ENCODE results near the gene BAD.

Gene BAD

DNA sequence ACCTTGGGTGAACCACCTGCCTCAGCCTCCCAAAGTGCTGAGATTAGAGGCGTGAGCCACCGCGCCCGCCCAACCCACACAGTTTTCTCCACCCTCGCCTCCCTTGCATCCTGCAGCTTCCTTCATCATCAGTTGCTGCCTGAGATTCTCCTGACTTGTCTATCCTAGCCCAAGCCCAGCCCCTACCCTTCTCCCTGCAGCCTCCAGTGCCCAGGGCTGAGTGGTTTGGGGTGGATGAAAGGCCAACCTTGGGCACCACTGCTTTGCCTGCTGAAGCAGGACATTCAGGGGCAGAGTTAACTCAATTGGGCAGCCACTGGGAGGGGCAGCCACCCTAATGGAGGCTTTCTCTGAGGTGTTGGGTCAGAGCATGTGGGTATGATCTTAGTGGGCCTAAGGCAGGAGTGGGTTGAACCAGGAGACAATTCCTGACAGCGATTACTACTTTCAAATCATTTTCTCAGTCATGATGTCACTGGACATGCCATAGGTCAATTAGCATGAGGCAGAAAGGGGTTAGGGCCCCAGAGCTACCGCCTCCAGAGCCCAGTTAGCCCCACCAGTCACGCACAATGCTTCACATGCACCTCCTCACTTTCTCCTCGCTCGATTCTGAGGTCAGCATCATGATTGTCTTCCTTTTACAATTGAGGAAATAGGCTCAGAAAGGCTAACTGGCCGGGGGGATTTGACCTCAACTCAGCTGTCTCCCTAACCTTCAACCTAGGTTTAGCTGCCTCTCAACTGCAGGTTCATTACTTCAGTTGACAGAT is 44.6 kb downstream of the BAD start:
- TF ChIP-seq, protein P1, sequence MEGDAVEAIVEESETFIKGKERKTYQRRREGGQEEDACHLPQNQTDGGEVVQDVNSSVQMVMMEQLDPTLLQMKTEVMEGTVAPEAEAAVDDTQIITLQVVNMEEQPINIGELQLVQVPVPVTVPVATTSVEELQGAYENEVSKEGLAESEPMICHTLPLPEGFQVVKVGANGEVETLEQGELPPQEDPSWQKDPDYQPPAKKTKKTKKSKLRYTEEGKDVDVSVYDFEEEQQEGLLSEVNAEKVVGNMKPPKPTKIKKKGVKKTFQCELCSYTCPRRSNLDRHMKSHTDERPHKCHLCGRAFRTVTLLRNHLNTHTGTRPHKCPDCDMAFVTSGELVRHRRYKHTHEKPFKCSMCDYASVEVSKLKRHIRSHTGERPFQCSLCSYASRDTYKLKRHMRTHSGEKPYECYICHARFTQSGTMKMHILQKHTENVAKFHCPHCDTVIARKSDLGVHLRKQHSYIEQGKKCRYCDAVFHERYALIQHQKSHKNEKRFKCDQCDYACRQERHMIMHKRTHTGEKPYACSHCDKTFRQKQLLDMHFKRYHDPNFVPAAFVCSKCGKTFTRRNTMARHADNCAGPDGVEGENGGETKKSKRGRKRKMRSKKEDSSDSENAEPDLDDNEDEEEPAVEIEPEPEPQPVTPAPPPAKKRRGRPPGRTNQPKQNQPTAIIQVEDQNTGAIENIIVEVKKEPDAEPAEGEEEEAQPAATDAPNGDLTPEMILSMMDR (IDR thresholded peaks at IDR 0.05; ENCODE audit: borderline replicate concordance, control extremely low read depth, extremely low read depth, insufficient read depth, missing control alignments), result no peak
- in situ Hi-C loops (cut with MboI; ENCODE audit: low sequenced_read_pairs, unreplicated experiment), result no loop called here
- peak; percentile 75 for DNase-seq (ENCODE audit: low spot score)

DNA sequence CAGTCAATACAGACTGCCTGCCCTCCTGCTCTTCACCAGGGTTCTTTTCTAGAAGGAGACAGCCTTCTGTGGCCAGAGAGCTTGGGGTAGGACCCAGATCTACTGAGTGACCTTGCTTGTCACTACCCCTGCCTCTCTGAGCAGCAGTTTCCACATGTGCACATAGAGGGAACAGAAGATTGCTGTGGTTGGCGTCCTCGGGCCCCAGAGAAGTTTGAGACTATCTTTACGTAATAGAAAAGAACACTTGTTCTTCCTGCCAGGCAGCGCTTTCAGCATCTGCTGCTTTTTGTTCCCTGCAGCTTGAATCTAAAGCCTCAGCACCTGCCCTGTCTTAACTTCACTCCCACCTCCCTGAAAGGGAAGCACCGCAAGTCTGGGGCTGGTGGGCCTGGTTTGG is 45.5 kb downstream of the BAD start:
- DNase-seq (ENCODE audit: low spot score), result no peak
- TF ChIP-seq, protein P1 (IDR thresholded peaks at IDR 0.05; ENCODE audit: borderline replicate concordance, control extremely low read depth, extremely low read depth, insufficient read depth, missing control alignments), result no peak
- in situ Hi-C loops (cut with MboI; ENCODE audit: low sequenced_read_pairs, unreplicated experiment), result no loop called here

DNA sequence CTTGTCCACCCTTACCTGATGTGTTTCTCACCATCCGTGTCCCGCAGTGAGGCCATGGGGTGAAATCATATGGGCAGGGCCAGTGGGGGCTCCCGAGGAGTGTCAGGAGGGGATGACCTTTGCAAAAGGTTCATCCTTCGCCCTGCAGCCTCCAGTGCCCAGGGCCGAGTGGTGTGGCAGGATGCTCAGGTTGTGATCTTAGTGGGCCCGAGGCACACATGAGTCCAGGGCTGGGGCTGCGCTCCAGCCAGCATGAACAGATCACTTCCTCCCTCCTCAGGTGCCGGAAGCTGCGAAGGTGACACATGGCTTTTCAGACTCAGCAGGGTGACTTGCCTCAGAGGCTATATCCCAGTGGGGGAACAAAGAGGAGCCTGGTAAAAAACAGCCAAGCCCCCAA is 46.4 kb downstream of the BAD start:
- TF ChIP-seq, protein P1 (IDR thresholded peaks at IDR 0.05; ENCODE audit: borderline replicate concordance, control extremely low read depth, extremely low read depth, insufficient read depth, missing control alignments), result no peak
- DNase-seq (ENCODE audit: low spot score), result no peak
- in situ Hi-C loops (cut with MboI; ENCODE audit: low sequenced_read_pairs, unreplicated experiment), result no loop called here

DNA sequence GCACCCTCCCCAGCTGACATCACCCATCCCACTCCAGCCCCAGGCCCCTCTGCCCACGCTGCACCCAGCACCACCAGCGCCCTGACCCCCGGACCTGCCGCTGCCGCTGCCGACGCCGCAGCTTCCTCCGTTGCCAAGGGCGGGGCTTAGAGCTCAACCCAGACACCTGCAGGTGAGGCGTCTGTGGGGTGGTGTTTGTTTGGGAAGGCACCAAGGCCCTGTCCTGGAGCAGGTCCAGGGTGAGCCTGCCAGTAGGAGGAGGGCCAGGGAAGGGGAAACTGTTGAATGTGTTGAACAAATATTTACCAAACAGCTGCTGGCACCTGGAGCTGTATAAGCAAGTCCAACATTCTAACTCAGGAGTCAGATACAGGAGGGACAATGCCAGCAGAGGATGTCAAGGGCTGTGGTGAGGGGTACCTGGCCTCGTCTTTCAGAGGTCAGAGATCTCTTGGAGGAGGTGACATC is 46.9 kb downstream of the BAD start:
- DNase-seq (ENCODE audit: low spot score), result no peak
- TF ChIP-seq, protein P1 (IDR thresholded peaks at IDR 0.05; ENCODE audit: borderline replicate concordance, control extremely low read depth, extremely low read depth, insufficient read depth, missing control alignments), result no peak
- in situ Hi-C loops (cut with MboI; ENCODE audit: low sequenced_read_pairs, unreplicated experiment), result no loop called here

DNA sequence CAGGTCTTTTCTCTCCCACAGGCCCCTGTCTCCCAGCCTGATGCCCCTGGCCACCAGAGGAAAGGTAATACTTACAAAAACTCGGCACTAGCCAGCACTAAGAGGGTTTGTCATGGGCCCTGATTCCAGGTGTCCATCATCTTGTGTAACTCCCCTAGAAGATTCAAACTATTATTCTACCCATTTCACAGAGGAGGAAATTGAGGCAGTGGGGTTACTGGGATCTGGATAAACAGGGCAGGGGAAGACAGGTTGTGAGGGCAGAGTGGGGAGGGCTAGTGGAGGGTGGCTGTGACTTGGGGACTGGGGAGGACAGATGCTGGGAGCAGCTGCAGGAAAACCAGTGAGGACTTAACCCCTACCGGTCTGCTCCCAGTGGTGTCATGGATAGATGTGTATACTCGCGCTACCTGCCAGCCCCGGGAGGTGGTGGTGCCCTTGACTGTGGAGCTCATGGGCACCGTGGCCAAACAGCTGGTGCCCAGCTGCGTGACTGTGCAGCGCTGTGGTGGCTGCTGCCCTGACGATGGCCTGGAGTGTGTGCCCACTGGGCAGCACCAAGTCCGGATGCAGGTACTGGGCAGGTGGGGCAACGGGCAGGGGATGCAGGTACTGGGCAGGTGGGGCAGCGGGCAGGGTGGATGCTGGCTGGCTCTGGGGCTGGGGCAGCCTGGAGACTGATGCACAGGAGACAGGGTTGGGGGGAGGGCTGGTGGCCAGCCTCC is 48.9 kb downstream of the BAD start:
- TF ChIP-seq, protein P1 (IDR thresholded peaks at IDR 0.05; ENCODE audit: borderline replicate concordance, control extremely low read depth, extremely low read depth, insufficient read depth, missing control alignments), result no peak
- no peak for DNase-seq (ENCODE audit: low spot score)
- in situ Hi-C loops (cut with MboI; ENCODE audit: low sequenced_read_pairs, unreplicated experiment), result no loop called here

DNA sequence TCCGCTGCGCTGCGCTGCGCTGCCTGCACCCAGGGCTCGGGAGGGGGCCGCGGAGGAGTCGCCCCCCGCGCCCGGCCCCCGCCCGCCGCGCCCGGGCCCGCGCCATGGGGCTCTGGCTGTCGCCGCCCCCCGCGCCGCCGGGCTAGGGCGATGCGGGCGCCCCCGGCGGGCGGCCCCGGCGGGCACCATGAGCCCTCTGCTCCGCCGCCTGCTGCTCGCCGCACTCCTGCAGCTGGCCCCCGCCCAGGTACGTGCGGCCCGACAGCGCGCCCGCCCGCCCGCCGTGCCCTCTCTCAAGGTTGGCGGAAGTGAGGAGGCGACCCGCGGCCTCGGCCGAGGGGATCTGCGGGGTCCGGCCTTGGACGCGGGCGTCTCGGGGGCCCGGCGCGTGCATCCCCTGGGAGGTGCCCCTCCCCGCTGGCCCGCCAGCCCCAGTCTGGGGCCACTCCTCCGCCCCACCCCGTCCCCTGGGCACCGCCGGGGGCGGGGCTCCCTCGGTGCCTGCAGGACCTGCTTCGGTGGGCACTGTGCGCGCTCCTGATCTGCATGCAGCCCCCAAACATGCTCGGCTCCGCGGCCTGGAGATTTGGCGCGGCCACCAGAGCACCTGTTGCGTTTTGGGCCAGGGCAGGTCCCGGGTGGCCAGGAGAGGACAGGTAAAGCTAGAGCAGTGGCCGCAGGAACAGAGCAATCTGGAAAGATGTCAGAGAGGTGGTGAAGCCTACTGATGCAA is 49.7 kb downstream of the BAD start:
- in situ Hi-C loops (cut with MboI; ENCODE audit: low sequenced_read_pairs, unreplicated experiment), result no loop called here
- no peak for DNase-seq (ENCODE audit: low spot score)
- TF ChIP-seq, protein P1 (IDR thresholded peaks at IDR 0.05; ENCODE audit: borderline replicate concordance, control extremely low read depth, extremely low read depth, insufficient read depth, missing control alignments), result no peak

Data from GM13976 (cell line).